GM18873 (cell line): ENCODE measurements around the gene TMEM238.

Source experiments
- ATAC-seq: cut with Tn5 transposase; IDR thresholded peaks from one replicate; pipeline ENCODE4 v1.9.1; 2021; ENCODE audit warnings: mild to moderate bottlenecking, moderate library complexity, moderate number of reproducible peaks; ENCODE audit not compliant: unreplicated experiment, low FRiP score

Gene TMEM238

GRCh38 chr19:55382013-55382412, 2.1 kb downstream of the TMEM238 start:
- no peak for ATAC-seq

DNA sequence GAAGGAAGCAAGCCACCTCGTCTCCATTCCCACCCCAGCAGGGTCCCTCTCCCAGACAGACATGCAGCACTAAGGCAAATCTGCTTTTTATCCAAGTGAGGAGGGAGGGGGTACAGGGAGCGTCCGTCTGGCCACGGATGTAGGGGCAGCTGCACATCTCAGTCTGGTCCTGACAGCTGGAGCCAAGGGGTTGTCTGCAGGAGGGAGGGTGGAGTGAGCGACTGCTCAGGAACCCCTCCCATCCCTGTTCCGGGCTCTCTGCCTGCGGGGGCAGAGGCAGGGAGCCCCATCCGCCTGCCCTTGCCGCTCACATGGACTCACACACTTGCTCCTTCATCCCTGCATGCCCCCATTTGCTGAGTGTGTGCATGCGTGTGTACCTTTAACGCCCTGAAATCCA, 4.9 kb downstream of the TMEM238 start:
- no peak for ATAC-seq

DNA sequence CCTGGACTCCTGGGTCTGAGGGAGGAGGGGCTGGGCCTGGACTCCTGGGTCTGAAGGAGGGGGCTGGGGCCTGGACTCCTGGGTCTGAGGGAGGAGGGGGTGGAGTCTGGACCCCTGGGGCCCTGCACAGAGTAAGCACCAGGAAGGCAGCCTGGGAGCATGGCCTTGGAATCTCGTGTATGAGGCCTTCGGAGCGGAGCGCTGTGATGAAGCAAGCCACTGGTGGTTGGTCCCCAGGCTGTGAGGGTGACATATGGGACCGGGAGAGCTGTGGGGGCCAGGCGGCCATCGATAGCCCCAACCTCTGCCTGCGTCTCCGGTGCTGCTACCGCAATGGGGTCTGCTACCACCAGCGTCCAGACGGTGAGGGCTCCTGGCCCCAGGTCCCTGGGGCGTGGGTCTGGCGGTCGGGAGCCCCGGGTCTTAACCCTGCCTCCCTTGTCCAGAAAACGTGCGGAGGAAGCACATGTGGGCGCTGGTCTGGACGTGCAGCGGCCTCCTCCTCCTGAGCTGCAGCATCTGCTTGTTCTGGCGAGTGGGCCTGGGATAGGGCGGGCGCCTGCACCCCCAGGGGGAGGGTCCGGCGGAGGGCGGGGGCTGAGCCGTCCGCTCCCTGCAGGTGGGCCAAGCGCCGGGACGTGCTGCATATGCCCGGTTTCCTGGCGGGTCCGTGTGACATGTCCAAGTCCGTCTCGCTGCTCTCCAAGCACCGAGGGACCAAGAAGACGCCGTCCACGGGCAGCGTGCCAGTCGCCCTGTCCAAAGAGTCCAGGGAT, 6.5 kb downstream of the TMEM238 start:
- ATAC-seq = no peak

DNA sequence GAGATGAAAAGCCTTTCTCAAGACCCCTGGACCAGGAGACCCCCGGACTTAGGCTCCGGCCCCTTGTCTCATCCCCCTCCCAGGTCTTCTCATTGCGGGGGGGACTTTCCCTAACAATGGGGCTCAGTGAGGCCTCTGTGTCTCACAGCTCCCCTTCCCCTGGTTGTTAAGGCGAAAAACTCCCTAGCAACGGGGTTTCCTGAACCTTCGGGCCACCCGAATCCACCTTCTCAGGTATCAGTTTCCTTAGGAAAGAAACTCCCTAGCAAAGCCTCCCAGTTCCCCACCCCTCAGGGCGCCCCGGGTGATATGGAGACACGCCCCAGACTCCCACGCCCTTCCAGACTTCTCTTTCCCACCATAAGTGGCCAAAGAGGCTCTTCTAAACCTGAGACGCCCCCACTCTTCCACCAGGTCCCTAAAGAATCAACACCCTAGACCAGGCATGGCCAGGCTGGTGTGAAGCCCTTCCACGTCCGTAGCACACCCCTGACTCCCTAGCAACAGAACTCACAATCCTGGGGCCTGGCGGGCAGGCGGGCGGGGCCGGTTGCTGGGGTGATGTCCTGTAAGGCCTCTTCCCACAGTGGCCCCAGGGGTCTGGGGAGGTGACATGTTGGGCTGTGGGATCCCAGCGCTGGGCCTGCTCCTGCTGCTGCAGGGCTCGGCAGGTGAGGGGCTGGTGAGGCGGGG, 7.7 kb downstream of the TMEM238 start, which contains the start of gene TMEM190:
Gene TMEM190 (plus strand): TSS at position 586 of the 693 bp plus-strand sequence. CDS start 28 bp downstream, at position 614.
- ATAC-seq = no peak

GRCh38 chr19:55373993-55374757, 9.9 kb downstream of the TMEM238 start:
- no peak for ATAC-seq

DNA sequence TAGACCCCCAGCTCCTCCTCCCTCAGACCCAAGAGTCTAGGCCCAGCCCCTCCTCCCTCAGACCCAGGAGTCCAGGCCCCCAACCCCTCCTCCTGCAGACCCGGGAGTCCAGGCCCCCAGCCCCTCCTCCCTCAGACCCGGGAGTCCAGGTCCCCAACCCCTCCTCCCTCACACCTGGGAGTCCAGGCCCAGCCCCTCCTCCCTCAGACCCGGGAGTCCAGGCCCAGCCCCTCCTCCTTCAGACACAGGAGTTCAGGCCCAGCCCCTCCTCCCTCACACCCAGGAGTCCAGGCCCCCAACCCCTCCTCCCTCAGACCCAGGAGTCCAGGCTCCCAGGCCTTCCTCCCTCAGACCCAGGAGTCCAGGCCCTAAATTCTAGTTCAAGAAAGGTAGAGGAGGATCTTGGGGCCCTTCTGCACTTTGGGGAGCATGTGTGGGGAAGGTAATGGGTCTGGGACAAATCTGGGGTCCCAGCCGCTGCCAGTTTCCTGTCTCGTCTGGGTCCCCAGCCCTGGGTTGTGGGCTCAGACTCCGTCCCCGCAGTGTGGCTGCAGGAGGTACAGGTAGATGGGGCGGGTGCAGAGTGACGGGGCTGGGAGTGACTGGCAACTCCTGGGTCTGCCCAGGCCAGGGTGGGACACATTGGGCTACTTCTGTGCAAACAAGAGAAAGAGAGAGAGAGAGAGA, 10.6 kb downstream of the TMEM238 start:
- no peak for ATAC-seq

GRCh38 chr19:55372316-55373081, 11.6 kb downstream of the TMEM238 start:
- no peak for ATAC-seq

DNA sequence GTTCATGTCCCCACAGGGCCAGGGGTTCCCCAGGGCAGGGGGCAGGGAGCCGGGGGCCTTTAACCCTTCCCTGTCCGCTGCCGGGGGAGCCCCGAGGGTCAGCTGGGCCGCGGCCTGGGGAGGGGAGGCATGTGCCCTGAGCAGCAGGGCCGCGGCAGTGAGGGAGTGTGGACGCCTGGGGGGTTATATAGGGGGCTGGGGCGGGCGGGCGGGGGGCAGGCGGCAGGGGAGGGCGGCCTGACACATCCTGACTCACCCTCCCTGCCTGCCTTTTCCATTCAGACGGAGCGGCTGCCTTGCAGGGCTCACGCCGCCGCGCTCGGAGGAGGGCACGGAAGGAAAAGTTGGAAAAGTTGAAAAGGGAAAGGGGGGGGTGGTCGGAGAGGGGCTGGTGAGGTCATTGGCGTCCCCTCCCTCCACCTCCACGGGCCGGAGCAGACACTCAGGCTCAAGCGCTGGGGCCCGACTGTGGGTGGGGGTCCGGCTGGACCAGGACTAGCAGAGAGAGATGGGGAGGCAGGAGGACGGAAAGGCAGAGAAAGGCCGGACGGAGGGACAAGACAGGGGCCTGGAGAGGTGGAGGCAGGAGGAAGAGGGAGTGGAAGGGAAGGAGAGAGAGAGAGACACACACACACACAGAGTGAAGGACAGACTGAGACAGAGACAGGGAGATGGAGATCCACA, 13.6 kb downstream of the TMEM238 start, which contains the start of gene IL11:
Gene IL11 (minus strand): TSS at position 159 of the 684 bp plus-strand sequence. CDS start 153 bp downstream, at position 6.
- ATAC-seq = no peak

DNA sequence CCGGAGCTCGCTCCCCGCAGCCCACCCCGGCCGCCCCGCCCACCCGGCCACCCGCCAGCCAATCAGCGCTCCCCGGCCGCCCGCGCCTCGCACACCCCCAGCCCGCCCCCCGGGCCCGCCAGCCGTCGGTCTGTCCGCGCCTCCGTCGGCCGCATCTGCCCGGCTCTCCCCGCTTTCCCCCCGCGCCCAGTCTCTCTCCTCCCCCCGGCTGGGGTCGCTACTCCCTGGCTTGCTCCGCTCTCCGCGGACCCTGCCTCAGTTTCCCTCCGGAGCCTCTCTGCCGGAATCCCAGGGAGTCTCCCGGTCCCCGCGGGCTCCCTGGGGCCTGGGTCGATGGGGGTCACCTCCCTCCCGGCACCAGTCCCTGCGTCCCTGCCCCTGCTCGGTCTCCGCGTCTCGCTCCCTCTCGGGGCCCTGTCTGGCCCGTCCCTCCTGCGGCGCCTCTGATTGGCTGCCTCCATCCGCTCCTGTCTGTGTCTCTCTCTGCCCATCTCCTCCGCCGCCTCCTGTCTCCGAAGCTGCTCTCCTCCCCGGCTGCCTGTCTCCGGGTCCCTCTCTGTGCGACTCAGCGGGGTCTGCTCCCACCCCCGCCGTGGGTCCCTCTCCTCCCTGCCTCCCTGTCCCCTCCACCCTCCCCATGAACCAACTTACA, 14.3 kb downstream of the TMEM238 start:
- ATAC-seq = no peak

DNA sequence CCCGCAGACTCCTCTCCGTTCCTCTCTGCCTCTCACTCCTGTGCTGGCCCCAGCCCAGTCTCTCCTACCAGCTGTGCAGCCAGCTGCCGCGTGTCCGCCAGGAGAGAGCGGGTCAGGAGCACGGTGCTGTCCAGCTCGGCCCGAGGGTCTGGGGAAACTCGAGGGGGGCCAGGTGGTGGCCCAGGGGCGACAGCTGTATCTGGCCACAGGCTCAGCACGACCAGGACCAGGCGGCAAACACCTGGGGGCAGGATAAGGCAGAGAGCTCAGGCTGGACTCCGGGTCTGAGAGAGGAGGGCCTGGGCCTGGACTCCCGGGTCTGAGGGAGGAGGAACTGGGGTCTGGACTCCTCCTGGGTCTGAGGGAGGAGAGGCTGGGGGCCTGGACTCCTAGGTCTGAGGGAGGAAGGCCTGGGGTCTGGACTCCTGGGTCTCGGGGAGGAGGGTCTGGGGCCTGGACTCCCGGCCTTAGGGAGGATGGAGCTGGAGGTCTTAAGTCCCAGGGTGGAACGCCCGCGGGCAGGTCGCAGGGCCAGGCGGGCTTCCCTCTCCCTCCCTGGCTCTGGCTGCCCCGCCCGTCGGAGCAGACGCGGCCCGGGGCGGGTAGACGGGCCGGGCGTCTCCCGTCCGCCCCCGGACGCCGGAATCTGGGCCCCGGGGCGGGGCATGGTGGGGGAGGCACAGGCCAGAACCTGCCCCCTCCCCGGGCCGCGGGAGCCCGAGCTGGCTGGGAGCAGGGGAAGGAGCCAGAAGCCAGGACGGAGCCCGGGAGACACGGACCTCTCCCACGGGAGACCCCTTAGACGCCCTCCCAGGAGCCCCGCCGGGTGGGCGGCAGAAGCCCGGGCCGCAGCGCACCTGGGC, 15.2 kb downstream of the TMEM238 start:
- ATAC-seq = no peak

DNA sequence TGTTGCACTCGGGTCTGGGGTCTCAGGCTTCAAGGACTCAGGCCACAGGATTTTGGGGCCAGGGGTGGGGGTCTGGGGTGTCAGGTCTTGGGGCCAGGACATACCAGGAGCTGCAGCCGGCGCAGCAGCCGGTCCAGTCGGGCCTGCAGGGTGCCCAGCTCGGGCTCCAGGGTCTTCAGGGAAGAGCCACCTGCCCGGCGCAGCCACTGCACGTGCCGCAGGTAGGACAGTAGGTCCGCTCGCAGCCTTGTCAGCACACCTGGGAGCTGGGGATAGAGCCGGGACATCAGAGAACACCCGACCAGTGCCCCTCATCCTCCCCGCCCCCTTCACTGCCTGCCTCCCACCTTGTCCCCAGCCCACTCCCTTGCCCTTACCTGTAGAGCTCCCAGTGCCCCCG, 16.0 kb downstream of the TMEM238 start:
- no peak for ATAC-seq

GRCh38 chr19:55366790-55367189, 17.3 kb downstream of the TMEM238 start:
- ATAC-seq = no peak

DNA sequence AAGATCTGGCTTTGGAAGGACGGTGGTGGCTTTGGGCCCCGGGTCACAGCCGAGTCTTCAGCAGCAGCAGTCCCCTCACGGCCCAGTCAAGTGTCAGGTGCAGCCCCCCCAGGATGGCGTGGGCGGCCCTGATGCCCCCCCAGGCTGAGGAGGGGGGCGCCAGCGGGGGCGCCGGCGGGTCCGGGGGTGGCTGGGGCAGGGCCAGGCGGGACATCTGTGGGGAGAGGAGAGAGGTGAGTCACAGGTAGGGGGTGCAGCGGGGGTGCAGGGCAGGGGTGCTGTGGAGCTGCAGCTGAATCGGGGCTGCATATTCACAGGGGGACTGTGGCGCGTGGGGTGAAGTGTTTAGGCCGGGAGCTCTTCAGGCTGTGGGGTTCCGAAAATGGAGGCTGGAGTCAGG, 18.1 kb downstream of the TMEM238 start:
- ATAC-seq = no peak

DNA sequence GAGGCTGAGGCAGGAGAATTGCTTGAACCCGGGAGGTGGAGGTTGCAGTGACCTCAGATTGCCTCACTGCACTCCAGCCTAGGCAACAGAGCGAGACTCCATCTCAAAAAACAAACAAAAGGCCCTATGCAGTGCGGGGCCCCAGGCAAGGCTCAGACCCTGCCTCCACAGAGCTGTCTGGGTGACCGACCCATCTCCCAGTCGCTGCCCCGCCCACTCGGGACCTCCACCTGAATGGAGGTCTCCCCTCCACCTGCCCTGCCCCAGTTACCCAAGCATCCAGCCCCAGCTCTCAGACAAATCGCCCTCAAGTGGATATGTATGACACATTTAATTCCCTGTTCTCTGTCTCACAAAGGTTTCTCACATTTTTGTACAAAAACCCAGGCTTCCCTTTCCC, 18.8 kb downstream of the TMEM238 start:
- ATAC-seq = no peak

GRCh38 chr19:55362990-55363716, 20.9 kb downstream of the TMEM238 start, which contains the start of gene GARIN5B:
Gene GARIN5B (minus strand): TSS chr19:55363260. CDS start chr19:55363066, 194 bp downstream.
- no peak for ATAC-seq

DNA sequence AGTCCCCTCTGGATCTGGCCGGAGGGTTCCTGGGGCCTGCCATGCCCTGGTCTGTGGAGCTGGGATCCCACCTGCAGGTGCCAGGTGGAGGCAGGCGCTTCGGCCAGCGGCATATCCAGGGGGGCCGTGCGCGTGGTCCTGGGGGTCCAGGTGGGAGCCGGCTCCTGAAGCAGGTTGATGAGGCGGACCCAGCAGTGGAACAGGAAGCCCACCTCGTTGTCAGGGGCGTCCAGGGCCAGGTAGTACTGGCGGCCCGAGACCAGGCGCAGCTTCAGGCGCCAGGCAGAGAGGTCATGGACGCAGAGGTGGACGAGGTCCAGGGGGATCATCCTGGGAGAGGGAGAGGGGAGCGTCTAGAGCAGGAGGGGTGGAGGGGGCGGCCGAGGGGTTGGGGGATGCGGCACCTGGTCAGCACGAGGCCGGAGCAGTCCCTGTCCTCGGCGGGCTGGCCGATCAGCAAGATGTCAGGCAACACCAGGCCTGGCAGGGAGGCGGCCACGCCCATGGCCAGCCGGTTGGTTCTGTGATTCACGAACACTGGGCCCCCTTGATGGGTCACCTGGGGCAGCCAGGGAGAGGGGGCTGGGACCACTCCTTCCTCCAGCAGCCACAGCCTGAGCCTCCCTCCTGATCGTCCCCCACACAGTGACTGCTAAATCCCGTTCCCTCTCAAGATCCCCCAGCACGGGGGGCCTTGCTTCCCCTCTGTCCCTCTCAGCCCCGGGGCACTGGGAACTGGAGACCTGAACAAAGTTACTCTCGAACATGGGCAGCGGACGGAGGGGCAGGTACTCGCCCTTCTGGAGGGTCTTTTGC, 21.7 kb downstream of the TMEM238 start:
- no peak for ATAC-seq
